ENCODE results near the gene PARD3B. TPM values are rescaled to one million over a fixed set of nuclear protein-coding genes. Genes with fewer than 3 reads are reported as not detected.
"Not testable (repeated sequence)": the region's sequence is repeated elsewhere in the genome, so short reads cannot be mapped to it uniquely, and the experiment has no call there.

PARD3B gene
- total and polyA plus RNA-seq, 12 donors = 0.46 to 12.4 (median 8.3) TPM

DNA sequence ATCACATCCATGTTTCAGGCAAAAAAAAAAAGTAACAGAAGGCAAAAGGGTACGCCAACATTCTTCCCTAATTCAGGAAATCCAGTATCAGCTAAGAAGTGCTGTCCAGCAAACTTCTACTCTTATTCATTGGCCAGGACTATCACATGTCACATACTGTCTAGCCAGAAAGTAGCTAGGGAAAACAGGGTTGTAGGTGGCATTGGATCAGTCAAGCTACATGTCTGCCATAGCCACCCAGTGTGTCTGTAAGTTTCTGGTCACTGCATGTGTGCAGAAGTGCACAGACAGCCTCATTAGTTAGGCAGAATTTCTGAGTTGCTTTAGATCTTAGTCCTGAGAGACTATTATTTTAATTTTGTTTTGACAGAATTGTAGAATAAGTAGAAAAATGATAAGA, 671.7 kb downstream of the PARD3B start:
- no peaks in the 10 kb centered on the region for H3K36me3 ChIP-seq
- no peak overlapping the region for H3K4me3 ChIP-seq
- no peaks in the 10 kb centered on the region for H3K4me1 ChIP-seq
- ATAC-seq = peak in 3 of 8 donors; percentile 11 to 33 (median 27)
- no peak for DNase-seq
- WGBS, 2 donors = 72 to 79% methylated on average over 1 of the region's 1 CpG
- intact Hi-C loops (cut with DNase I) = no loop called here
- no peaks in the 10 kb centered on the region for H3K27me3 ChIP-seq
- no peak overlapping the region for H3K27ac ChIP-seq
- H3K9me3 ChIP-seq = no peaks in the 10 kb centered on the region
- TF ChIP-seq, protein P1, sequence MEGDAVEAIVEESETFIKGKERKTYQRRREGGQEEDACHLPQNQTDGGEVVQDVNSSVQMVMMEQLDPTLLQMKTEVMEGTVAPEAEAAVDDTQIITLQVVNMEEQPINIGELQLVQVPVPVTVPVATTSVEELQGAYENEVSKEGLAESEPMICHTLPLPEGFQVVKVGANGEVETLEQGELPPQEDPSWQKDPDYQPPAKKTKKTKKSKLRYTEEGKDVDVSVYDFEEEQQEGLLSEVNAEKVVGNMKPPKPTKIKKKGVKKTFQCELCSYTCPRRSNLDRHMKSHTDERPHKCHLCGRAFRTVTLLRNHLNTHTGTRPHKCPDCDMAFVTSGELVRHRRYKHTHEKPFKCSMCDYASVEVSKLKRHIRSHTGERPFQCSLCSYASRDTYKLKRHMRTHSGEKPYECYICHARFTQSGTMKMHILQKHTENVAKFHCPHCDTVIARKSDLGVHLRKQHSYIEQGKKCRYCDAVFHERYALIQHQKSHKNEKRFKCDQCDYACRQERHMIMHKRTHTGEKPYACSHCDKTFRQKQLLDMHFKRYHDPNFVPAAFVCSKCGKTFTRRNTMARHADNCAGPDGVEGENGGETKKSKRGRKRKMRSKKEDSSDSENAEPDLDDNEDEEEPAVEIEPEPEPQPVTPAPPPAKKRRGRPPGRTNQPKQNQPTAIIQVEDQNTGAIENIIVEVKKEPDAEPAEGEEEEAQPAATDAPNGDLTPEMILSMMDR (IDR thresholded peaks at IDR 0.05) = no peak

DNA sequence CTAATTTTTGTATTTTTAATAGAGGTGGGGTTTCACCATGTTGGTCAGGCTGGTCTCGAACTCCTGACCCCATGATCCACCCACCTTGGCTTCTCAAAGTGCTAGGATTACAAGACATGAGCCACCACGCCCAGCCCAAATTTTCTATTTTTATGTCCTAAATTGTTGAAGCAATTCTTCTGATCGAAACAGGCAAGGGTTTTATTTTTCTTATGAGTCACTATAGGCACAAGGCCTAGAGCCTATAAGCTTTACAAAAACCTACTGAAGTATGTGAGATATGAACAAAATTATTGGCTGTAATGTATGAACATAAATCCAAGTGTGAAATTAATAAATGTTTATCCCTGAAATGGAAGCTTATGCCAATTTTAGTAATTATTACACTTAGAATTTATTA, 672.8 kb downstream of the PARD3B start:
- Histone ChIP-seq H3K4me1 (no peaks in the 10 kb centered on the region), H3K27ac (no peak overlapping the region), H3K9me3 (no peaks in the 10 kb centered on the region), H3K4me3 (no peak overlapping the region), H3K27me3 (no peaks in the 10 kb centered on the region), H3K36me3 (no peaks in the 10 kb centered on the region)
- ATAC-seq (no peak), DNase-seq (no peak)
- intact Hi-C loops (cut with DNase I) = no loop called here
- WGBS, 2 donors = 74 to 89% methylated on average over 3 of the region's 3 CpGs
- TF ChIP-seq, protein P1 (IDR thresholded peaks at IDR 0.05) = no peak

DNA sequence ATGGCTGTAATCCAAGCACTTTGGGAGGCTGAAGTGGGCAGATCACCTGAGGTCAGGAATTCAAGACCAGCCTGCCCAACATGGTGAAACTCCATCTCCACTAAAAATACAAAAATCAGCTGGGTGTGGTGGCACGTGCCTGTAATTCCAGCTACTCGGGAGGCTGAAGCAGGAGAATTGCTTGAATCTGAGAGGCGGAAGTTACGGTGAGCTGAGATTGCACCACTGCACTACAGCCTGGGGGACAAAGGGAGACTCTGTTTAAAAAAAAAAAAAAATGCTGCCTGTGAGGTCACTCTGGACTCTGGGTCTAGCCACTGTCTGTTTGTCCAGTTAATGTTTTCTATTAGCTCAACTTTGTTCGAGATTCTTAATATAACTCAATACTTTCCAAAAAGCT, 673.5 kb downstream of the PARD3B start:
- ATAC-seq; H3K27me3 ChIP-seq; H3K4me3 ChIP-seq; H3K27ac ChIP-seq; H3K9me3 ChIP-seq; H3K36me3 ChIP-seq; H3K4me1 ChIP-seq; intact Hi-C loops (cut with DNase I); DNase-seq: not testable (repeated sequence)
- 90 to 96% methylated on average over 5 of the region's 5 CpGs for WGBS, 2 donors

DNA sequence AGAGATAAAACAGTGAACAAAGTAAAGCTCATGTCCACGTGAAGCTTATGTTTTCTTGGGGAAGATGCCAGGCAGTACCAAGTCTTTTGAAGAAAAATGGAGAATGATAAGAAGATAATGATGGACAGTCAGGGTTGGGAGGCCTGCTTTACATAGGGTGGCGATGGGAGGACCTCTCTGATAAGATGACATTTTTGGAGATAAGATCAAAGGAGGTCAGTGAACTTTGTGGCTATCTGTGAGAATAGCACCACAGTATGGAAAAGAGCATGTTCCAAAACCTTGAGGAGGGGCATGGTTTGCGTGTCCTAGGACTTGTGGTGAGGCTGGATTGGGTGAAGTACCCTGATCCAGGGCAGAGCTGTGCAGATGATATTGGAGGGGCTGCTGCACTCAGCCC, 675.3 kb downstream of the PARD3B start:
- Histone ChIP-seq H3K4me3 (no peak overlapping the region), H3K4me1 (no peaks in the 10 kb centered on the region), H3K36me3 (peaks cover 0 to 3% (median 0%) of the 10 kb centered on the region in 9 donors), H3K9me3 (peaks cover 0 to 12% (median 0%) of the 10 kb centered on the region in 11 donors), H3K27ac (no peak overlapping the region), H3K27me3 (no peaks in the 10 kb centered on the region)
- 56 to 80% methylated on average over 3 of the region's 3 CpGs for WGBS, 2 donors
- DNase-seq (no peak), ATAC-seq (no peak)
- intact Hi-C loops (cut with DNase I) = no loop called here
- TF ChIP-seq, protein P1 (IDR thresholded peaks at IDR 0.05) = no peak

DNA sequence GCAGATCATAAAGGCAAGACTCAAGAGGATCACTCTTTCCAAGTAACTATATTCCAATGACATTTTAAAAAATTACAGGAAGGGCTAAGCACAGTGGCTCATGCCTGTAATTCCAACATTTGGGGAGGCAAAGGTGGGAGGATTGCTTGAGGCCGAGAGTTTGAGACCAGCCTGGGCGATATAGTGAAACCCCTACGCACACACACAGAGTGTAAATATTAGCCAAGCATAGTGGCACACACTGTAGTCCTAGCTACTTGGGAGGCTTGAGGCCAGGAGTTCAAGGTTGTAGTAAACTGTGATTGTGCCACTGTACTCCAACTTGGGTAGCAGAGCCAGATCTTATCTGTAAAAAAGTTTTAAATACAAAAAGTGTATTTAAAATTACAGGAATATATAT, 686.8 kb downstream of the PARD3B start:
- Histone ChIP-seq H3K27me3 (no peaks in the 10 kb centered on the region), H3K9me3 (no peaks in the 10 kb centered on the region), H3K4me3 (no peak overlapping the region), H3K36me3 (no peaks in the 10 kb centered on the region), H3K4me1 (no peaks in the 10 kb centered on the region), H3K27ac (no peak overlapping the region)
- no peak for DNase-seq
- TF ChIP-seq, protein P1 (IDR thresholded peaks at IDR 0.05) = no peak
- intact Hi-C loops (cut with DNase I) = no loop called here
- 99 to 100% methylated on average over 3 of the region's 3 CpGs for WGBS, 2 donors
- ATAC-seq = no peak

All from heart right ventricle (tissue), 16 donors.